Glomerular visceral epithelial cell (primary cell): ENCODE measurements around the gene SMG6.
A peak's percentile ranks its signal among the peaks of the same experiment; 100 is the strongest.
"Not testable (repeated sequence)": the region's sequence is repeated elsewhere in the genome, so short reads cannot be mapped to it uniquely, and the experiment has no call there.

Experiments used
- DNase-seq: peaks from one replicate; pipeline ENCODE4 v3.0.0-alpha.2; 2016; ENCODE audit errors: extremely low spot score

SMG6 gene

GRCh38 chr17:2263183-2264066, 40.2 kb downstream of the SMG6 start:
- no peak for DNase-seq

DNA sequence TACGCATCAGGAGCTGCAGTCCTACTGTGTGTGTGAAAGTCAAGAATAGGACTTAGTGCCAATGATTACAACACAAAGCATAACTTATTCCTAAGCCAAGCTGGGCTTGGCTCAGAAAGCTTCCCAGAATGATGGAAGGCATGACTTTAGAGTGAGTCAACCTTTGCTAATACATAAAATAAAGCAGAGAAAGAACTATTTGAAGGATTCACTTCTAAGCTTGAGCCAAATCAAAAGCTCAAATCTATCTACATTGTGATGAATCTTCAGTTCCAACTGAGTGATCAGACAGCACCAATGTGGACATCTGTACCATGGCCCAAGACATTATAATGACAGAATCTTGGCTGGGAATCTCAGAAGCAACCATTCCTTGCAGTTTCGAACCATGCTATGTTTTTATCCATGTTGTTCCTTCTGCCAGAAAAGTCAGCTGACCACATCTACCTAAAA, 41.4 kb downstream of the SMG6 start:
- DNase-seq = peak; percentile 13

DNA sequence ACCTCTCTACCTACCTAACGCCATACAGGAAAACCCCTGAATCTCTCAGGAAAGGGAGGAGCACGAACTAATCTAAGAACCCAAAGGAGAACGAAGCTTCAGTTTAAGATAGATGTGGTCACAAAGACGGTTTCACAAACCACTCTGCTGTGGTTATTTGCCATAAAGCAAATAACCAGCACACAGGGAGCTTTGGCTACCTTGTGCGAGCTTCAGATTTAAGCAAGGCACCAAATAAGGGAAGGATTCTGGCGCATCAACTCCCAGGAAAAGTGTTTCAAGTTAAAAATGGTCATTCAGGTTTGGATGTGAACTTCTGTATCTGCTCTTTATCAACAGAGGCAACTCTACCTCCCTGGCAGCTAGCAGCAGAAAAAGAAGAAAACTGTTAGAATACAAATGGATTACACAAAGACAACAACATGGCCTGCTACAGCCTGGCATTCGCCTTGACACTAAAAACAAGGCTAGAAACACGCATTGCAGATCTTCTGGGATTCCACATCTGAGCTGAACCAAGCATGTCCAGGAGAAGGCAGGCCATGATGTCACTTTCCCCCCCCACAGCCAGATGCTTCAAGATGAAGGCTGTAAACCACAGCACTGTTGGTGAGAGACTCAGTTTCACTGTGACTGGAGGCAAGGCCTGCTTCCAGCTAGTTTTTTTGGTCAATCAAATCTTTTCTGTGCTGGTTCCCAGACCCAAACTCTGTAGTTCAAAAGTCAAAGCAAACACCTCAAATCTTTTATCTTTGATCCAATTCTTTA, 43.6 kb downstream of the SMG6 start:
- DNase-seq = peak; percentile 18

GRCh38 chr17:2258830-2259229, 44.8 kb downstream of the SMG6 start:
- DNase-seq = not testable (repeated sequence)

DNA sequence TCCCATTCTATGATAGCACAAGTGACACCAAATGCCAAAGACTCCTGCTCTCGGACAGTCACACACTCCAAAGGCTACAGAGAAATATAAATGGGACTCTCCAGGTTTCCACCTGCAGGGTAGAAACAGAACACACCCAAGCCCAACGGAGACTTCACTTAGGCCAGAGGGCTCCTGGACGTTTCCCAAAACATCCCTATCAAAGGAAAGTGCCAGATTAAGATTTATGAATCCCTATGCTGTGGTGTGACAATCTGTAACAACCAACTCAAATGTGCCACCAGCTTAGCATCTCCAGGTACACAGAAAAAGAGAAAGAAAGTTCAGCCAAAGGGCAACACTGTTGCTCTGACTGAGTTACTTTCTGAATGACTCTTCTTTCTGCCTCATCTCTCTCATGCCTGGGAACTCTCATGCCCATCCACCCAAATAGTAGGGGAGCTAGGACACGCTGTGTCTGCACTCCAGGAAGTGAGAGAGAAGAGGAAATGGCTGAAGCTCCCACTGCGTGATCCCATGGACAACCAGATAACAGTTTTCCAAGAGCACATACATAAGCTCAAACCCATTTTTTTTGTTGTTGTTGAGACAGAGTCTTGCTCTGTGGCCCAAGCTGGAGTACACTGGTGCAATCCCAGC, 49.7 kb downstream of the SMG6 start:
- DNase-seq = no peak

- DNase-seq = no peak
Measured at GRCh38 chr17:2253362-2253761, 50.2 kb downstream of the SMG6 start.

GRCh38 chr17:2251098-2251497, 52.5 kb downstream of the SMG6 start:
- DNase-seq = no peak

DNA sequence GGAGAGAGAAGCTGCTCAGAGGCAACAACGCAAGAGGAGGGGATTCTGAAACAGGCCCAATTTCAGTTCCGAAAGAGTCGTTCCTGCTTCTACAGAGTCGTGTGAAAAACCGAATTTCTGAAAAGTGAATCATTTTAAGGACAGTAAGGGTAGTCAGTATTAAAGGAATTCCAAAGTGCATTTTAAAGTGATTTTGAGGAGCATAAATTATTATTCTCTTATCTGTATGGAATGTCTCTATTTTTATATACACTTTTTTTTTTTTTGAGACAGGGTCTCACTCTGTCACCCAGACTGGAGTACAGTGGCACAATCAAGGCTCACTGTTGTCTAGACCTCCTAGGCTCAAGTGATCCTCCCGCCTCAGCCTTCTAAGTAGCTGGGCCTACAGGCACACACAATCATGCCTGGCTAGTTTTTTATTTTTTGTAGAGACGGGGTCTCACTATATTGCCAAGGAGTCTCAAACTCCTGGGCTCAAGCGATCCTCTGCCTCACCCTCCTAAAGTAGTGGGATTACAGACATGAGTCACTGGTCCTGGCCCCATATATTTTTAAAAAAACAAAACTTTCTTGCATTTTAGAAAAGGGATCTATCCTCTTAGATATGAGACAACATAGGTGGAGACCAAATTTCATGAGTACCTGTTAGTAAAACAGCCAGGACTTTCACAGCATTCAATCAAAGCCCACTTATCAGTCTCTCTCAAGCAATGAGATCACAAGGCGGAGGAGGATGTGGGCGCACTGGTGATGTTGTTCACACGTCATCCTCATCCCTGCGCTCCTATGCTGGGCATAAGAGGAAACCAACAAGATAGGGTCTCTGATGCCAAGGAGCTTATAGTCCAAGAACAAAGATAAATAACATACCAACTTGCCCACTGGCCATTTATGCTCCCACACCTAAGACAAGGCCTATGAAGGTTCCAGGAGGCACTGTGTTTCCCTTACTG, 53.2 kb downstream of the SMG6 start:
- DNase-seq = no peak

DNA sequence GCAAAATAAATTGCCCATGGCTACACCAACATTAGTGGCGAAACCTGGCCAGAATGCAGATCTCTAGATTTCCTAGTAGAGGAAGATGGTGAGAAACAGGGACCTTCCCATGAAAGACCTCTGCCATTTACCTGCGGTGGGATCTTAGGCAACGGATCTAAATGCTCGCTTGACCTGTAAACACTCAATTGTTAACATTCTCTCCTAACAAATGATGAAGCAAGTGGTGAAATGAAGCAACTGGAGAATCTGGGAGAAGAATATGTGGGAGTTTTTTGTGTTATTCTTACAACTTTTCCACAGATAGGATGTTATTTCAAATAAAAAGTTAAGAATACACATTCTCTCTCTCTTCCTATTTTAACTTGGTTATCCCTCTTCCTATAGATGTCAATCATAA, 56.6 kb downstream of the SMG6 start:
- DNase-seq = no peak

- peak; percentile 80 for DNase-seq
Measured at GRCh38 chr17:2244545-2245525, 58.8 kb downstream of the SMG6 start.

- no peak for DNase-seq
Measured at GRCh38 chr17:2243953-2244352, 59.6 kb downstream of the SMG6 start.

DNA sequence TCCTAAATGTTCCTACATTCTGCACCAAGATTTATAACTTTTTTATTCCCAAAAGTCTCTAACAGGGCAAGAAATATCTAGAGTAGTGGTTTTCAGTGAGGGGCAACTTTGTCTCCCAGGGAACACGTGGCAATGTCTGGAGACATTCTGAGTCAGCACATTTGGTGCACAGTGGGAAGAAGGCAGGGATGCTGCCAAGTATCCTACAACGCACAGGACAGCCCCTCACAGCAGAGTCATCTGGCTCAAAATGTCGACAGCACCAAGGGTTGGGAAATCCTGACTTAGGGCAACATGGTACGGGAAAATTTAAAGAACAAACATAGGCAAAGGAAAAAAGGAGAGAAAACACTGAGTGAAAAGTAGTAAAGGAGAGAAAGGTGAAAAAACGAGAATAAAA, 61.8 kb downstream of the SMG6 start:
- no peak for DNase-seq

DNA sequence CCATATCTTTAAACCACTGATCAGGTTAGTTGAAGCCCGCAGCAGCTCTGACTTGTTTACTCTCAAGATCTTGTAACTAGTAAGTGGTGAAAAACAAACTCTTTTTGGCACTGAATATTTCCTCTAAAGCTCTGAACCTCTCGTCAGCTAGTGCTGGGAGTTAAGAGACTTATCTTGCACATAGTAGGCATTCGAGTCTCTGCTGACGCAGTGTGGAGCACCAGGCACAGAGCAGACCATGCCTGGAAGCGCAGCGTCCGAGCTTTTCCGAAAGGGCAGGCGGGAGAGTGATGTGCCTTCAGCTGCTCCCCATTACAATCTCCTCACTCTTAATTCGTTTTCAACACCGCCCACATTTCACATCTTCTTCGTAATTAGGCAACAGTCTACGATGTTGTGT, 63.0 kb downstream of the SMG6 start:
- no peak for DNase-seq

DNA sequence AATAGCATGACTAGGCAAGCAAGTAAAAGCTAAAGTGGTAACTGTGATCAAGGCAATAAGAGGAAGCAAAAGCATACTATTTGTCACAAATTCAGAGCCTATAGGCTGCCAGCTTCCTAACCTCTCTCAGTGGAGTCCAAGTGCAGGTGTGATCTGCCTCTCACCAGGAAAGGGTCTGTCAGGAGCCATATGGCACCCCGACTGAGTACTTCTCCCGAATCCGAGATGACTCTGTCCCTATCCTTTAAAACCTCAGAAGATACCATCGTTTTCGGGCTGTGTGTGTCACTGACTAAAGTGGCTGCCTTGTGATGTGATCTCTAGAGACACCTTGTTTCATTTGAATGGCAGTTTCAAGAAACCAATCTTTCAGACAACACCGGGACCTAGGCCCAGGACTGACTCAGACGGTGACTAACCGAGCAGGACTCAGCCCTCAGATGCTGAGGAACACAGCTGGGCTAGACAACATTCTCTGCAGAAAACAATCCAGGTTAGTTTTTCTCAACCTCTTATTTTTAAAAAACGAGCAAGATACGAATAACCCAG, 63.6 kb downstream of the SMG6 start:
- DNase-seq = peak; percentile 75

DNA sequence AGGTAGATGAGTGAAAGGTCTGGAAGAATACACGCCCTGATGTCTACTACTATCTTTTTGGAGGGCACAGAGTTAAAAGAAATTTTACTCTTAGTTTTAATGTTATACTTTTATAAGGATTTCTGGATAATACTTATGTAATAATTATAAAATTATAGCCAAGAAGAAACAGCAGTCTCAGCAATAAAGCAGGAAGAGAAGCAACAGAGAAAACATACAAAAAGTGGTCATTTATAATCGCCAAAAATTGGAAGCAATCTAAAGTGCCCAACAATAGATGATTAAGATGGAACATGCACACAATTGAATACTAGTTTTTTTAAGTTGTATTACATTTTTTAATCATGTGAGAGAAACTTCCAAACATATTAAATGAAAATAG, 64.4 kb downstream of the SMG6 start:
- no peak for DNase-seq

DNA sequence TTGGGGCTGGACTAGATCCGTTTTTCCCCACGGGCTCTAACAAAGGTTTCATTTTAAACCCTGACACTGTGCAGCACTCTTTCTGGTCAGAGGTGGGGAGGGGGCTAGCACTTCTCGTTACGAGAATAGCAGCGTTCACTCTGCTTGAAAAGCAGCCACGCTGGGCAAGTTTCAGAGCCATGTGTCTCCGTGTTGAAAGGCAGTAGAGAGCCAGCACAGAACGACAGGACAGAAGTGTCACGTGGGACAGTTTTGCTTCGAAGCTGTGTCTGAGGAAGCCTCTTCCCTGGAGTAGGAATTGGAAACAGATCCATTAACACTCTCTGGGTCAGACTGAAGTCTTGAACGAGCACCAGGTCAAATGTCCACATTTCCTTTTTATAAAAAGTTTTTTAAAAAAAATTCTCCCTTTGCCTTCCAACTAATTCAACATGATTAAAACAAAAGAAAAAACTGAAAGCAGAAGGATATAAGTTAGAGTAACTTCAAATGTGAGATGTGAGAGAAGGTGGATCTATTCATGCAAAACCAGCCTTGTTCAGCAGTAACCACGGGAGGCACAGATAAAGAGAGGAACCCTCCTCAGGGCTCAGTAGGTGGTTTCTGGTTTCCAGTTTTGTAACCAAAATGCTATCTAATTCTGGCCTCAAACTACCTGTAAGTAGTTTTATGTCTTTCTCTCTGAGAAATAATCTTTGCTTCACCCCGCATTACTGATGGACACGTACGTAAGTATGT, 65.0 kb downstream of the SMG6 start:
- no peak for DNase-seq

- no peak for DNase-seq
Measured at GRCh38 chr17:2237950-2238349, 65.6 kb downstream of the SMG6 start.

GRCh38 chr17:2237521-2237921, 66.1 kb downstream of the SMG6 start:
- DNase-seq = no peak

GRCh38 chr17:2235792-2236366, 67.7 kb downstream of the SMG6 start:
- no peak for DNase-seq
